ENCODE results near the gene TTYH3.

The TTYH3 gene

DNA sequence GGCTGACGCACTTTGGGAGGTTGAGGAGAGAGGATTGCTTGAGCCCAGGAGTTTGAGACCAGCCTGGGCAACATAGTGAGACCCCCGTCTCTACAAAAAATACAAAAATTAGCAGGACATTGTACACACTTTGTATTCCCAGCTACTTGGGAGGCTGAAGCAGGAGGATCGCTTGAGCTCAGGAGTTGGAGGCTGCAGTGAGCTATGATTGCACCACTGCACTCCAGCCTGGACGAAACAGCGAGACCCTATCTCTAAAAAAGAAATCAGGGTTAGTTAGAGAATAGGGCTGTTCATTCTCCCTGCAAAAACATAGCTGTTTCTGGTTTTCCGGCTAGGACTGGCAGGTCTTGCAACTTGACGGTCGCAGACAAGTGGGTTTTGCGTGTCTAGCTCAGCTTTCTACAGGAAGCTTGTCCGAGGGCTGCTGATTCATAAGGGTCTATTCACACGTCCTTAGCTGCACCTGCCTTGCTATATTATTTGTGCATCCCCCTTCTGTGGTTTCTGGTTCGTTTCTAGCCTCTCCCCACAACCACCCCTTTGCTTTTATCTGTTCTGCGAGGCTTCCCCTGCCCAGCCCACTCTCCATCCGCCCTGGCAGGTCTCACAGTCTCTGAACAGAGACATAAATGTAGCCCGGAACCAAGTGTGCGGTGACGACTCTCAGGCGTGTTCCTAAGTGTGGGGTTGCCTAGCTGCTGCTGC lies 66.9 kb downstream of the TTYH3 start:
- H3K4me2 ChIP-seq (ENCODE audit: low read length): no peak overlapping the region
- TF ChIP-seq, protein P1, sequence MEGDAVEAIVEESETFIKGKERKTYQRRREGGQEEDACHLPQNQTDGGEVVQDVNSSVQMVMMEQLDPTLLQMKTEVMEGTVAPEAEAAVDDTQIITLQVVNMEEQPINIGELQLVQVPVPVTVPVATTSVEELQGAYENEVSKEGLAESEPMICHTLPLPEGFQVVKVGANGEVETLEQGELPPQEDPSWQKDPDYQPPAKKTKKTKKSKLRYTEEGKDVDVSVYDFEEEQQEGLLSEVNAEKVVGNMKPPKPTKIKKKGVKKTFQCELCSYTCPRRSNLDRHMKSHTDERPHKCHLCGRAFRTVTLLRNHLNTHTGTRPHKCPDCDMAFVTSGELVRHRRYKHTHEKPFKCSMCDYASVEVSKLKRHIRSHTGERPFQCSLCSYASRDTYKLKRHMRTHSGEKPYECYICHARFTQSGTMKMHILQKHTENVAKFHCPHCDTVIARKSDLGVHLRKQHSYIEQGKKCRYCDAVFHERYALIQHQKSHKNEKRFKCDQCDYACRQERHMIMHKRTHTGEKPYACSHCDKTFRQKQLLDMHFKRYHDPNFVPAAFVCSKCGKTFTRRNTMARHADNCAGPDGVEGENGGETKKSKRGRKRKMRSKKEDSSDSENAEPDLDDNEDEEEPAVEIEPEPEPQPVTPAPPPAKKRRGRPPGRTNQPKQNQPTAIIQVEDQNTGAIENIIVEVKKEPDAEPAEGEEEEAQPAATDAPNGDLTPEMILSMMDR (IDR thresholded peaks at IDR 0.05): no peak
- H3K36me3 ChIP-seq (ENCODE audit: control insufficient read depth, insufficient read depth, low read length): no peaks in the 10 kb centered on the region
- H3K27ac ChIP-seq: no peak overlapping the region
- no peak overlapping the region for H3K9ac ChIP-seq
- no peak overlapping the region for H3K4me3 ChIP-seq (ENCODE audit: low read depth, low read length)
- no peaks in the 10 kb centered on the region for H3K4me1 ChIP-seq
- H2AFZ ChIP-seq: no peak overlapping the region
- H3K27me3 ChIP-seq (ENCODE audit: control insufficient read depth, insufficient read depth, low read length): no peaks in the 10 kb centered on the region
- no peaks in the 10 kb centered on the region for H3K9me3 ChIP-seq (ENCODE audit: control insufficient read depth, low read length)
- no peaks in the 10 kb centered on the region for H3K79me2 ChIP-seq

DNA sequence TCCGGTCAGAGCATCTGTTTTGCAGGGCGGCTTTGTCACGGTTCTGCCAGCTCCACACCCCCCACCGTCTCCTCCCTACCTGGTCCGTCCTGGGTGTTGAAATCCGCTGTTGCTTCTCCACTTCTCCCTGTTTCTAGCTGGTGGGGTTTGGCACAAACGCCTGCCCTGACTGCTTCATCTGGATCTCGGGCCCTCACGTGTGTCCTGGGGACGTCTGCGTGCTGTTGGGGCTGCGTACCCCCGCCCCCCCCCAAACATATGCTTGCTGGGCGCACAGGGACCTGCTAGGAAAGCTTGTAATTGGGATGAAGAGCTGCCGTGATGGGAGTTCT lies 67.5 kb downstream of the TTYH3 start:
- H3K9me3 ChIP-seq (ENCODE audit: control insufficient read depth, low read length): no peaks in the 10 kb centered on the region
- no peaks in the 10 kb centered on the region for H3K79me2 ChIP-seq
- H3K4me1 ChIP-seq: no peaks in the 10 kb centered on the region
- H3K4me2 ChIP-seq (ENCODE audit: low read length): no peak overlapping the region
- H3K36me3 ChIP-seq (ENCODE audit: control insufficient read depth, insufficient read depth, low read length): no peaks in the 10 kb centered on the region
- TF ChIP-seq, protein P1 (IDR thresholded peaks at IDR 0.05): no peak
- no peak overlapping the region for H3K9ac ChIP-seq
- no peak overlapping the region for H3K4me3 ChIP-seq (ENCODE audit: low read depth, low read length)
- H3K27me3 ChIP-seq (ENCODE audit: control insufficient read depth, insufficient read depth, low read length): no peaks in the 10 kb centered on the region
- H2AFZ ChIP-seq: no peak overlapping the region
- no peak overlapping the region for H3K27ac ChIP-seq

DNA sequence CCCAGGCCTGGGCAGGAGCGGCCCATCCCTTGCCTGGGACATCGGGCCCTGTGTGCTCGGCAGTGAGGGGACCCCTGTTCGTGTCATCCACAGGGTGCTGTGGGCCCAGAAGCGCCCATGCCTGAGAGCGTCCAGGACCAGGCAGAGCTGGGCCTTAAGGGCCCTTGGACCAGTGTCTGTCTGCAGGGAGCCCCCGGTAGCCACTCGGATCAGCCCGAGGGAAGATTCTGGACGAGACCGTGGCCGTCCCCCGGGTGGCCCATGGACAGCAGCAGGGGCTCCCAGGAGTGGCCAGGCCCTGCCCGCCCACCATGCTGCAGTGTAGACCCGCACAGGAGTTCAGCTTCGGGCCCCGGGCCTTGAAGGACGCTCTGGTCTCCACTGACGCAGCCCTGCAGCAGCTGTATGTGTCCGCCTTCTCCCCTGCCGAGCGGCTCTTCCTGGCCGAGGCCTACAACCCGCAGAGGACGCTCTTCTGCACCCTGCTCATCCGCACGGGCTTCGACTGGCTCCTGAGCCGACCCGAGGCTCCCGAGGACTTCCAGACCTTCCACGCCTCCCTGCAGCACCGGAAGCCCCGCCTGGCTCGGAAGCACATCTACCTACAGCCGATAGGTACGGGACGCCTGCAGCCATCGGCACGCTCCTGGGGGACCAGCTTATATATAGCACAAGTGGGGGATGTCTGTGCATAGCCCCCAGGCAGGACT lies 68.5 kb downstream of the TTYH3 start:
- Histone ChIP-seq H3K9ac (no peak overlapping the region), H3K4me2 (ENCODE audit: low read length) (no peak overlapping the region), H3K36me3 (ENCODE audit: control insufficient read depth, insufficient read depth, low read length) (no peaks in the 10 kb centered on the region), H3K27me3 (ENCODE audit: control insufficient read depth, insufficient read depth, low read length) (no peaks in the 10 kb centered on the region), H3K4me3 (ENCODE audit: low read depth, low read length) (no peak overlapping the region), H3K79me2 (no peaks in the 10 kb centered on the region), H3K4me1 (no peaks in the 10 kb centered on the region), H3K27ac (no peak overlapping the region), H2AFZ (no peak overlapping the region), H3K9me3 (ENCODE audit: control insufficient read depth, low read length) (no peaks in the 10 kb centered on the region)
- TF ChIP-seq, protein P1 (IDR thresholded peaks at IDR 0.05): no peak

DNA sequence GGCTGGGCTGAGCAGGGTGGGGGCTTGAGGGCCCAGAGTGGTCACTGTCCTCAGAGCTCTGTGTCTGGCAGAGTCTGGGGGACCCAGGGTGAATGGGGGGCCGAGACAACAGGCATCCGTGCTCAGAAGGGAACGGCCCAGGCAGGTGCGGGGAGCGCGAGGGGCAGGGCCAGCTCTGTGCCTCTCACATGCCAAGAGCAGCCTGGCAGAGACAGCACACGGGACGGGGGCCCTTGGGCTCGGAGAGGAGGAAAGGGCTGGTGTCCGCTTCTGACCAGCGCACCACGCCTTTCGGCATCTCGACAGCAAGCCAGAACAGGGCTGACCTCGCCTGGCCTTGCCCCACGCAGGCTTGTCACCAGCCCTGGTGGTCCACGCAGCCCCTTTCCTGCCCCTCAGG lies 69.6 kb downstream of the TTYH3 start:
- Histone ChIP-seq H3K27ac (no peak overlapping the region), H3K27me3 (ENCODE audit: control insufficient read depth, insufficient read depth, low read length) (no peaks in the 10 kb centered on the region), H3K4me2 (ENCODE audit: low read length) (no peak overlapping the region), H3K79me2 (no peaks in the 10 kb centered on the region), H3K9me3 (ENCODE audit: control insufficient read depth, low read length) (no peaks in the 10 kb centered on the region), H3K4me1 (no peaks in the 10 kb centered on the region), H3K36me3 (ENCODE audit: control insufficient read depth, insufficient read depth, low read length) (no peaks in the 10 kb centered on the region), H3K9ac (no peak overlapping the region), H2AFZ (no peak overlapping the region), H3K4me3 (ENCODE audit: low read depth, low read length) (no peak overlapping the region)
- TF ChIP-seq, protein P1 (IDR thresholded peaks at IDR 0.05): no peak
